Measurements from ENCODE around the gene SND1.

The SND1 gene

GRCh38 chr7:128056901-128057300, 404.9 kb downstream of the SND1 start:
- Mint-ChIP-seq H3K9me3 (no peaks in the 10 kb centered on the region), H3K4me3 (no peak overlapping the region), H3K4me1 (peaks cover 55% of the 10 kb centered on the region), H3K36me3 (peaks cover 7% of the 10 kb centered on the region), H3K27ac (no peak overlapping the region), H3K27me3 (no peaks in the 10 kb centered on the region)
- CTCF ChIA-PET: no interaction called here
- DNase-seq: no peak

GRCh38 chr7:128057909-128058308, 405.9 kb downstream of the SND1 start:
- H3K36me3 Mint-ChIP-seq: peaks cover 7% of the 10 kb centered on the region
- CTCF ChIA-PET: no interaction called here
- H3K27ac Mint-ChIP-seq: no peak overlapping the region
- H3K4me1 Mint-ChIP-seq: peaks cover 47% of the 10 kb centered on the region
- no peak overlapping the region for H3K4me3 Mint-ChIP-seq
- no peak for DNase-seq
- H3K27me3 Mint-ChIP-seq: no peaks in the 10 kb centered on the region
- no peaks in the 10 kb centered on the region for H3K9me3 Mint-ChIP-seq

- peaks cover 12% of the 10 kb centered on the region for H3K36me3 Mint-ChIP-seq
- CTCF ChIA-PET: interaction anchor here (0.7 kb wide), 1 partner anchor 351 kb away, joined by 3 read pairs; no protein-coding TSS in a partner anchor
- DNase-seq: peak; percentile 38
- no peaks in the 10 kb centered on the region for H3K27me3 Mint-ChIP-seq
- peaks cover 43% of the 10 kb centered on the region for H3K4me1 Mint-ChIP-seq
- H3K27ac Mint-ChIP-seq: peak overlapping the region; percentile 84
- no peaks in the 10 kb centered on the region for H3K9me3 Mint-ChIP-seq
- no peak overlapping the region for H3K4me3 Mint-ChIP-seq
Observed at GRCh38 chr7:128059143-128059988, 407.4 kb downstream of the SND1 start.

GRCh38 chr7:128060018-128060417, 408.0 kb downstream of the SND1 start:
- CTCF ChIA-PET: interaction anchor here (0.7 kb wide), 1 partner anchor 352 kb away, joined by 3 read pairs; no protein-coding TSS in a partner anchor
- Mint-ChIP-seq H3K9me3 (no peaks in the 10 kb centered on the region), H3K4me1 (peaks cover 43% of the 10 kb centered on the region), H3K27ac (peak overlapping the region; percentile 84), H3K27me3 (no peaks in the 10 kb centered on the region), H3K36me3 (peaks cover 12% of the 10 kb centered on the region), H3K4me3 (no peak overlapping the region)
- no peak for DNase-seq

- H3K36me3 Mint-ChIP-seq: peaks cover 9% of the 10 kb centered on the region
- H3K4me1 Mint-ChIP-seq: peaks cover 35% of the 10 kb centered on the region
- CTCF ChIA-PET: interaction anchor here (1.4 kb wide), 1 partner anchor 354 kb away, joined by 3 read pairs; no protein-coding TSS in a partner anchor
Observed at GRCh38 chr7:128063088-128063487, 411.1 kb downstream of the SND1 start.

GRCh38 chr7:128065872-128066271, 413.9 kb downstream of the SND1 start:
- H3K9me3 Mint-ChIP-seq: no peaks in the 10 kb centered on the region
- peaks cover 12% of the 10 kb centered on the region for H3K4me1 Mint-ChIP-seq
- CTCF ChIA-PET: no interaction called here
- no peaks in the 10 kb centered on the region for H3K27me3 Mint-ChIP-seq
- no peak for DNase-seq
- no peak overlapping the region for H3K27ac Mint-ChIP-seq
- H3K4me3 Mint-ChIP-seq: no peak overlapping the region
- H3K36me3 Mint-ChIP-seq: peaks cover 6% of the 10 kb centered on the region

More at GRCh38 chr7:128063088-128063487, 411.1 kb downstream of the SND1 start:
- Mint-ChIP-seq H3K27ac (no peak overlapping the region), H3K27me3 (no peaks in the 10 kb centered on the region), H3K4me3 (no peak overlapping the region), H3K9me3 (no peaks in the 10 kb centered on the region)
- DNase-seq: no peak

- Mint-ChIP-seq H3K4me1 (peaks cover 17% of the 10 kb centered on the region), H3K9me3 (no peaks in the 10 kb centered on the region), H3K4me3 (no peak overlapping the region), H3K27me3 (no peaks in the 10 kb centered on the region), H3K27ac (no peak overlapping the region), H3K36me3 (peaks cover 8% of the 10 kb centered on the region)
- no peak for DNase-seq
- CTCF ChIA-PET: no interaction called here
Observed at GRCh38 chr7:128066395-128066794, 414.4 kb downstream of the SND1 start.

GRCh38 chr7:128066858-128067257, 414.9 kb downstream of the SND1 start:
- no peak for DNase-seq
- no peaks in the 10 kb centered on the region for H3K9me3 Mint-ChIP-seq
- H3K4me3 Mint-ChIP-seq: no peak overlapping the region
- CTCF ChIA-PET: no interaction called here
- peaks cover 9% of the 10 kb centered on the region for H3K36me3 Mint-ChIP-seq
- H3K27me3 Mint-ChIP-seq: no peaks in the 10 kb centered on the region
- peaks cover 20% of the 10 kb centered on the region for H3K4me1 Mint-ChIP-seq
- no peak overlapping the region for H3K27ac Mint-ChIP-seq

- DNase-seq: no peak
- CTCF ChIA-PET: no interaction called here
- peaks cover 9% of the 10 kb centered on the region for H3K36me3 Mint-ChIP-seq
- H3K4me1 Mint-ChIP-seq: peaks cover 20% of the 10 kb centered on the region
- H3K27me3 Mint-ChIP-seq: no peaks in the 10 kb centered on the region
- no peaks in the 10 kb centered on the region for H3K9me3 Mint-ChIP-seq
- no peak overlapping the region for H3K27ac Mint-ChIP-seq
- no peak overlapping the region for H3K4me3 Mint-ChIP-seq
Observed at GRCh38 chr7:128067983-128068382, 416.0 kb downstream of the SND1 start.

GRCh38 chr7:128068785-128069184, 416.8 kb downstream of the SND1 start:
- no peaks in the 10 kb centered on the region for H3K9me3 Mint-ChIP-seq
- CTCF ChIA-PET: interaction anchor here (1.1 to 1.4 kb wide), 4 partner anchors 14 to 277 kb away, joined by 3 to 5 read pairs (median 4); no protein-coding TSS in a partner anchor
- H3K36me3 Mint-ChIP-seq: peaks cover 5% of the 10 kb centered on the region
- DNase-seq: no peak
- peaks cover 20% of the 10 kb centered on the region for H3K4me1 Mint-ChIP-seq
- H3K27me3 Mint-ChIP-seq: no peaks in the 10 kb centered on the region
- no peak overlapping the region for H3K27ac Mint-ChIP-seq
- H3K4me3 Mint-ChIP-seq: no peak overlapping the region

- peak overlapping the region; percentile 52 for H3K27ac Mint-ChIP-seq
- no peak for DNase-seq
- H3K9me3 Mint-ChIP-seq: no peaks in the 10 kb centered on the region
- peaks cover 8% of the 10 kb centered on the region for H3K36me3 Mint-ChIP-seq
- H3K27me3 Mint-ChIP-seq: no peaks in the 10 kb centered on the region
- H3K4me1 Mint-ChIP-seq: peaks cover 20% of the 10 kb centered on the region
- CTCF ChIA-PET: interaction anchor here (1.1 to 1.4 kb wide), 4 partner anchors 15 to 278 kb away, joined by 3 to 5 read pairs (median 4); no protein-coding TSS in a partner anchor
- H3K4me3 Mint-ChIP-seq: no peak overlapping the region
Observed at GRCh38 chr7:128069373-128070364, 417.7 kb downstream of the SND1 start.

GRCh38 chr7:128071376-128071775, 419.4 kb downstream of the SND1 start:
- Mint-ChIP-seq H3K4me3 (no peak overlapping the region), H3K36me3 (peaks cover 8% of the 10 kb centered on the region), H3K9me3 (no peaks in the 10 kb centered on the region), H3K4me1 (peaks cover 20% of the 10 kb centered on the region), H3K27me3 (no peaks in the 10 kb centered on the region), H3K27ac (peak overlapping the region; percentile 9)
- no peak for DNase-seq
- CTCF ChIA-PET: no interaction called here

GRCh38 chr7:128071801-128072200, 419.8 kb downstream of the SND1 start:
- CTCF ChIA-PET: interaction anchor here (0.7 kb wide), 1 partner anchor 20 kb away, joined by 3 read pairs; no protein-coding TSS in a partner anchor
- no peaks in the 10 kb centered on the region for H3K27me3 Mint-ChIP-seq
- H3K27ac Mint-ChIP-seq: no peak overlapping the region
- no peak for DNase-seq
- H3K9me3 Mint-ChIP-seq: no peaks in the 10 kb centered on the region
- peaks cover 8% of the 10 kb centered on the region for H3K36me3 Mint-ChIP-seq
- peaks cover 20% of the 10 kb centered on the region for H3K4me1 Mint-ChIP-seq
- H3K4me3 Mint-ChIP-seq: no peak overlapping the region

All from activated naive CD4-positive, alpha-beta T cell treated with anti-CD3 and anti-CD28 coated beads, Interleukin-2, amount 10 ng/mL, durations not matched to agents 7 days and 5 days (primary cell).